Ovary (tissue), 3 donors: ENCODE data around the gene MPRIP.

Source experiments
- EP300 ChIP-seq: sonication (generic); formaldehyde crosslinking; IDR thresholded peaks from one replicate; pipeline ENCODE4 v1.6.1; 2017; ENCODE audit warnings: antibody characterized with exemption
- POLR2A ChIP-seq: fragments of 450-650 bp; IDR thresholded peaks from one replicate; pipeline ENCODE4 v1.6.1; 2017; ENCODE audit warnings: antibody characterized with exemption, mild to moderate bottlenecking, moderate library complexity
- TF ChIP-seq, protein P1 (sequence below), 3 donors: fragments of 450-650 bp in 2 of 3; fragments of 200-600 bp in 1 of 3; IDR thresholded peaks; one replicate each; pipeline versions ENCODE4 v1.5.1 to v1.8.0; 2016 to 2022; ENCODE audit warnings: antibody characterized with exemption in 3 of 3, mild to moderate bottlenecking in 1 of 3
- donor health status: DM: no; HTN: no; CAD: no.

DNA sequence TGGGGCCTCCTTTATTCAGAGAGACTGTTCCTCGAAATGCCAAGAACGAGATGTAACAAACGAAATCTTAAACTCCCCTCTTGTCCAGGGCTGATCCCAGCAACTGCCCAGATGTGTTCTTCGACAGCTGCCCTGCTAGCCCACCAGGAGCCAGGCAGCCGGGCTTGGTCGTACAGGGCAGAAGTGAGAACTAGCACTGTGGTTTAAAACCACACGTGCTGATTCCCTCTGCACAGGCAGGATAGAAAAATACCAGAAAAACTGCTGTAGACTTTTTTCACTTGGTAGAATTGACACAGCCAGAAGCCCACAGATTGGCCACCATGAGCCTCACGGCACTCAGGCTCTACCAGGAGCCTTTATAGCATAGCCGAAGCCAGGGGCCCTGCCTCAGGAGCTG is 130.7 kb downstream of the MPRIP start:
- TF ChIP-seq, protein P1, sequence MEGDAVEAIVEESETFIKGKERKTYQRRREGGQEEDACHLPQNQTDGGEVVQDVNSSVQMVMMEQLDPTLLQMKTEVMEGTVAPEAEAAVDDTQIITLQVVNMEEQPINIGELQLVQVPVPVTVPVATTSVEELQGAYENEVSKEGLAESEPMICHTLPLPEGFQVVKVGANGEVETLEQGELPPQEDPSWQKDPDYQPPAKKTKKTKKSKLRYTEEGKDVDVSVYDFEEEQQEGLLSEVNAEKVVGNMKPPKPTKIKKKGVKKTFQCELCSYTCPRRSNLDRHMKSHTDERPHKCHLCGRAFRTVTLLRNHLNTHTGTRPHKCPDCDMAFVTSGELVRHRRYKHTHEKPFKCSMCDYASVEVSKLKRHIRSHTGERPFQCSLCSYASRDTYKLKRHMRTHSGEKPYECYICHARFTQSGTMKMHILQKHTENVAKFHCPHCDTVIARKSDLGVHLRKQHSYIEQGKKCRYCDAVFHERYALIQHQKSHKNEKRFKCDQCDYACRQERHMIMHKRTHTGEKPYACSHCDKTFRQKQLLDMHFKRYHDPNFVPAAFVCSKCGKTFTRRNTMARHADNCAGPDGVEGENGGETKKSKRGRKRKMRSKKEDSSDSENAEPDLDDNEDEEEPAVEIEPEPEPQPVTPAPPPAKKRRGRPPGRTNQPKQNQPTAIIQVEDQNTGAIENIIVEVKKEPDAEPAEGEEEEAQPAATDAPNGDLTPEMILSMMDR (IDR thresholded peaks at IDR 0.05): no peak
- TF ChIP-seq POLR2A: no peak
- no peak for TF ChIP-seq EP300
